GM18868 (cell line): Measurements from ENCODE around the gene MB.
A peak's percentile ranks its signal among the peaks of the same experiment; 100 is the strongest.
"Not testable (repeated sequence)": the region's sequence is repeated elsewhere in the genome, so short reads cannot be mapped to it uniquely, and the experiment has no call there.

Experiments
- ATAC-seq: cut with Tn5 transposase; IDR thresholded peaks from one replicate; pipeline ENCODE4 v1.9.1; 2021; ENCODE audit warnings: mild to moderate bottlenecking, moderate library complexity; ENCODE audit not compliant: unreplicated experiment

The MB gene

DNA sequence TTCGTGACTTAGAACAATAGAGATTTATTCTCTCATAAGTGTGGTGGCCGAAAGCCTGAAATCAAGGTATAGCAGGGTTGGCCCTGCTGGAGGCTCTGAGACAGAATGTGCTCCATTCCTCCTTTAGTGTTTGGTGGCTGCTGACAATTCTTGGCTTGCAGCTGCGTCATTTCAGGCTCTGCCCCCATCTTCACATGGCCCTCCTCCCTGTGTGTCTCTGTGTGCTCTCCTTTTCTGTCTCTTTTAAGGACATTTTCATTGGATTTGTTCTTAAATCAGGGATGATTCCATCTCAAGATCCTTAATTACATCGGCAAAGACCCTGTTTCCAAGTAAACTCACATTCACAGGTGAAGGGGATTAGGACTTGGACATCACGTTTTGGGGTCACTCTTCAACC is 20.9 kb upstream of the MB start:
- no peak for ATAC-seq

DNA sequence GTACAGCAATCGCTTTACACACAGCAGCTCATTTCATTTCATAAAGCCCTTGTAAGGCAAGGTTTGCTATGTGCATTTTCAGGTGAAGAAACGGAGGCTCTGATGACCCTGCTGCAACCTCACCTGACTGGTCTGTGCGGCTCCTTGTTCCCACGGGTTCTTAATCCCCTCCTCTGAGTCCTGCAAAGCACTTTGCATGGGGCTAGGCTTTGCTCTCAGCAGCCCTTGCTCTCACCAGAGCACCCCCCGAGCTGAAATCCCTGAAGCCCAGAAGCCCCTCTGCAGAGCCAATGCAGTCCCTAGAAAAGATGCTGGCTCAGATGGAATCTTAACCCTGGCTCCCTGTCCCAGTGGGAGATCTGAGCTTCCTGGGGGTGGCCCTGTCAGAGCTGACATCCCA is 20.1 kb upstream of the MB start:
- no peak for ATAC-seq

DNA sequence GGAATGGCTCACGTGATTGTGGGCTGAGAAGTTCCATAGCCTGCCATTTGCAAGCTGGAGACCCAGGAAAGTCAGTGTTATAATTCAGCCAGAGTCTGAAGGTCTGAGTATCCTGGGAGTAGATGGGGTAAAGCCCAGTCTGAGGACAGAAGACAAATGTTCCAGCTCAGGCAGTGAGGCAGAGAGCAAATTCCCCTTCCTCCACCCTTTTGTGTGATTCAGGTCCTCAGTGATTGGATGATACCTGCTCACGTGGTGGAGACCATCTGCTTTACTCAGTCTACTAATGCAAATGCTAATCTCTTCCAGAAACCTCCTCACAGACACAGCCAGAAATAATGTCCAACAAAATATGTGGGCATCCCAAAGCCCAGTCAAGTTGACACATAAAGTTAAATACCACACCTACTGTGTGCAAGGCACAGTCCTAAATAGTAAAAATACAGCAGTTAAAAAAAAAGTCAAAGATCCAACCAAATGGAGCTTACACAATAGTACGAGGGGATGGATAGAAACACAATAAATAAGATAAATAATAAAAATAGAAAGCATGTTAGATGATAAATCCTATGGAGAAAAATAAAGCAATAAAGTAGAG is 17.9 kb upstream of the MB start:
- no peak for ATAC-seq

DNA sequence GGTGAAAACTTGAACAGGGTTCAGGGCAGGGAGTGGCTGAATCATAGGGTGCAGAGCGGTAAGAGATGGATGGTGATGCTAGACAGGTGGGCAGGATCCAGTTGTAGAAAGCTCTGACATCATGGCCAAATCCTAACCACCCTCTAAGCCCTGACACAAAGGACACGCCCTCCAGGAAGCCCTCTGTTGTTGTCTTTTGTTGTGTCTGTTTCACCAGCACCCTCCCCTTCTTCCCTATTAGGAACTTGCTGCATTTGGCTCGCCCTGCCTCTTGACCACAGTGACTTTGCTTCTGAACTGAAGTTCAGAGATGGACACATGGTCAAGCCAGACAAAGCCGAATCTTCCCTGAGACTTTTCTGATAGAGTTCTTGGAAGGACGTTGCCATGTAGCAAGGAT is 16.9 kb upstream of the MB start:
- ATAC-seq: no peak

DNA sequence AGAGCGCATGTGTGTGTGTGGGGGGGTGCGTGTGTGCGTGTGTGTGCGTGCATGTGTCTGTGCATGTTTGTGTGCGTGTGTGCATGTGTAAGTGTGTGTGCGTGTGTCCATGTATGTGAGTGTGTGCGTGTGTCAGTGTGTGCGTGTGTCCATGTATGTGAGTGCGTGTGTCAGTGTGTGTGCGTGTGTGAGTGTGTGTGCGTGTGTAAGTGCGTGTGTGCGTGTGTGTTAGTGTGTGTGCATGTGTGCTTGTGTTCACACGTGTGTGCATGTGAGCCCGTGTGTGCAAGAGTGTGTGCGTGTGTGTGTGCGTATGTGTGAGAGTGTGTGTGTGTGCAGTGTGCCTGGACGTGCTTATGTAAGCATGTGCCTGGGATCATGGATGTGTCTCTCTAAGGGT is 16.4 kb upstream of the MB start:
- no peak for ATAC-seq

DNA sequence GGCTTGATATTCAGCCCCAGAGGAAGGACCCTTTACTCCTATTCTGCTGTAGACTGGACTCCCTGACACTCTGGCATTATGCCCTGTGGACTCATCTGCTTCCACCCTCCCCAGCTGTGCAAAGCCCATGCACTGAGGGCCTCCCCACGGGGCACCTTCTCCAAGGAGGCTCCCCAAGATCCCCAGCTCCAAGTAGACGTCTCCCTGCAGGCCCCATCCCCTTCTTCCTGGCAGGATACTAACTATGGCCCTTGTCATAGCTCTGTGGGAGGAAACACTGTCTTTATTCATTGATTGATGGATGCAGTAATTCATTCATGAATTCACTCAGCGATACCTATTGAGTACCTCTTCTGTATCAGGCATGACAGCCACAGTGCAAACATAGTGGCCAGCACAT is 15.8 kb upstream of the MB start:
- ATAC-seq: no peak

DNA sequence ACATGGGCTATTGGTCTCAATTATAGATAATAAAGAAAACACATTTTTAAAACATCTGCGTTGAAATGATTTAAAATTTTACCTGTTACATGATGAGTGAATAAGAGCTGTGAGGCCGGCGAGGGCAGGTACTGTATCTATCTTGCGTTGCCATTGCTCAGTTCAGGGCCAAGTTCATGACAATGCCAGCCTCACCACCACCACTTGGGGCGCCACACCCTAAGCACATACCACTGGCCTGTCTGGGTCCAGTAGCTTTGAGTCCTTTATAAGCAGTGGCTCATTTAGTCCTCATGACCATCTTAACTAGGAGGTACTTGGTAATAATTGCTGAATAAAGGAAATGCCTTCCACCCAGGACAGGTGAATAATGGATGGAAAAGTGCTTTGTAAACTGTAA is 14.5 kb upstream of the MB start:
- no peak for ATAC-seq

DNA sequence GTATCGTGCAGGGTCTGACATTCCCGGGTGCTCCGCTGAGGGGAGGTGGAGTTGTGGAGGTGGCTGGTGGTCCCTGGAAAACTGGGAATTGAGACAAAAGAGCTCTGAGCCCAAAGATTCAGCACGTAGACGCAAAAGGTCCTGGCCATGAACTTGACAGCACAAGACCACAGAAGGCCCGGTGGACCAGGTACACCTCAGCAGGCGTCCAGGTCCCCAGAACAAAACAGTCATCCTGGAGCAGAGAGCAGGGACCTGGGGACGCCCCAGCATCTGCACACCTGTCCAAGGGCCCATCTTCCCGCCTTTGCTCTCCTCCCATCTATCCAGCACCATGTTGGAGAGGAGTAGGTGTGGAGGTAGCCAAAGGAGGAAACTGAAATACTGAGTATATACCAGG is 13.8 kb upstream of the MB start:
- no peak for ATAC-seq

DNA sequence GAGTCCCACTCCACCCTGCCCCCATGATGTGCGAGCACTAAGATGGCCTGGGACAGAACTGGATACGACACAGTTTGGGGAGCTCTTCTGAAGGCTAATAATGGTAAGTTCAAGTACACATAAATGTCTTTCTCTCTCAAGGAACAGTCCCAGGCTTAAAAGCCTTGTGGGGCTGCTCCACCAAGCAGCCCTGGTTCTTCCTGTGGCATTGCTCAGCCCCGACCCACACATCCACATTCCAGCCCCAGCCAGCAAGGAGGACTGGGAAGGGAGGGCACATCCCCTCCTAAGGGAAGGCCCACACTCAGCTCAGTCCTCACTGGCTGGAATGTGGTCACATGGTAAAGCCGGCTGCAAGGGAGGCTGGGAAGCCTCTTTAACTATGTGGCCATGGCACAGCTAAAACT is 13.3 kb upstream of the MB start:
- ATAC-seq: no peak

DNA sequence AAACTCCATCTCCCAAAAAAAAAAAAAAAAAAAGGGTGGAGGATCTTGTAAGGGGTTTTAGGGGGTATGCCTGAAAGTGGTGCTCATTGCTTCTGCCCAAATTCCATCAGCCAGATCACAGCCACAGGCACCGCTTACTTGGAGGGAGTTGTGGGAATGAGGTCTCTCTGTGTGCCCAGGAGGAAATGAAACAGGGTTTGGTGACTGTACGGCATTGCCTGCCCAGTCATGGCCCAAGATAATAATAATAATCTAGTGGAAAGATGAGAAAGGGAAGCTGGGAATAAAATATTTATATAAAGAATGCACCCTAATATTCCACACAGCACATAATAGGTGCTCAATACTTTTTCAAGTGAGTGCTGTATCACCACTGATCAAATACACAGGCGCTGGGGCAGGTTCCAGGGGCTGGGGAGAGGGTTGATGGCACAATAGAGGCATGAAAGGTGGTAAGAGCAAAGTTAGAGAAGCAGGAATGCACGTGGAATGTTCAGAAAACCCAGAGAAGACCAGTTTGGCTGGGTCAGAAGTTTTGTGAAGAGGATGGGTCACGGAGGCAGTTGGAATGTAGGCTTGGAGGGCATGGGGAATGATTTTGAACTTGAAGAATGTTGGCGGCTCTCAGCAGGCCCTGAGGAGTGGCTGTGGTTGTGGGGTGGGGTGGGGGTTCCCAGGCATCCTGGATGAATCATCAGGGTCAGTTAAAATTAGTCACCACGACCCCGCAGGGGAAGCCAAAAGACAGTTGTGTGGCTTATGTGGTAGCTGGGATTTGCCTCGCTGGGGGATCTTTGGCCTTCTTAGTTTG is 12.5 kb upstream of the MB start:
- ATAC-seq: peak; percentile 63

DNA sequence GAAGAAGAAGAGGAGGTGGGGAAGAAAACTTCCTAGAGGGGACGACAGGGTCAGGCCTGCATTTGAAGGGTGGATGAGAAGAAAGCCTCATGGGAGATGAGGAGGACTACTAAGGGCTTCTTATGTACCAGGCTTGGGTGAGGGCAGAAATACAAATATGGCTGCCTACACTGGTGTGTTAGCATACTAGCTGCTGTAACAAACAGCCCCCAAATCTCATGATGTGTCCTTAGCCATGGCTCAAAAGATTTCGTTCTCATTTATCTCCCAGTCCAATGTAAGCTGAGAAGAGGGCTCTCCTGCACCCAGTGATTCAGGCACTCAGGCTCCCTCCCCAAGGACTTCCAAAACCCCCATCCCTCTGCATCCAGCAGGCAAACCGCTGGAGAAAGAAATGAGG is 11.6 kb upstream of the MB start:
- ATAC-seq: no peak

DNA sequence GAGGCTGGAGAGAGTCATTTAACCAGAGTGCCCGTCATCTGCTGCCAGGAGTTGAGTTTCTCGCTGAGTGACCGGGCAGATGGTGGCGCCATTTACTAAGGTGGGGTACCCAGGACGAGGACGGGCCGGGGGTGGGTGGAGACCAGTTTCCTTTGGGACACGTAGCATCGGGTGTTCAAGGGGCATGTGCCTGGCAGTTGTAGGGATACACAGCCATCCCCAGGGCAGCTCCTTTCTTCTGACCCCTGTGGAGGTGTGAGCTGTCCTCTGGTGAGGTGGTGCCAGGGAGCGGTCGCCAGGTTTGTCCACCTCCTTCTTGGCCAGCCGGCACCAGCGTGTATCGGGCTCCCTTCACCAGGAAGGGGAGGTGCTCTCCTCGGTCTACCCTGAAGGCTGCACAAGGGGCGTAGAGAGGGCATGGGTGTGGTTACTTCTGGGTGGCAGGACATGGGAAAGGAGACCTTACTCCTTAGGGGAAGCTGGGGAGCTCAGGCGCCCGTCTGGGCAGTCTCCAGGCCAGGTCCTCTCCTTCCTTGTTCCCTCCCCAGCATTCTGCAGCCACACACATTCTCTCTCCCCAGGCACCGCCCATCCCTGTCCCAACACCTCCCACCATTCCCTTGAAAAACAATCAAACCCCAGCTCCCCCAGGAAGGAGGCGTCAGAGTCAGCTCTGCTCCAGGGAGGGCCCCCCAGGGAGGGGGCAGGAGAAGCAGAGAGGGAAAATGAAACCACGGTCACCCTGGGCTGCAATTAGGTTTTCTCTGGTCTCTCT is 10.3 kb upstream of the MB start:
- ATAC-seq: no peak

DNA sequence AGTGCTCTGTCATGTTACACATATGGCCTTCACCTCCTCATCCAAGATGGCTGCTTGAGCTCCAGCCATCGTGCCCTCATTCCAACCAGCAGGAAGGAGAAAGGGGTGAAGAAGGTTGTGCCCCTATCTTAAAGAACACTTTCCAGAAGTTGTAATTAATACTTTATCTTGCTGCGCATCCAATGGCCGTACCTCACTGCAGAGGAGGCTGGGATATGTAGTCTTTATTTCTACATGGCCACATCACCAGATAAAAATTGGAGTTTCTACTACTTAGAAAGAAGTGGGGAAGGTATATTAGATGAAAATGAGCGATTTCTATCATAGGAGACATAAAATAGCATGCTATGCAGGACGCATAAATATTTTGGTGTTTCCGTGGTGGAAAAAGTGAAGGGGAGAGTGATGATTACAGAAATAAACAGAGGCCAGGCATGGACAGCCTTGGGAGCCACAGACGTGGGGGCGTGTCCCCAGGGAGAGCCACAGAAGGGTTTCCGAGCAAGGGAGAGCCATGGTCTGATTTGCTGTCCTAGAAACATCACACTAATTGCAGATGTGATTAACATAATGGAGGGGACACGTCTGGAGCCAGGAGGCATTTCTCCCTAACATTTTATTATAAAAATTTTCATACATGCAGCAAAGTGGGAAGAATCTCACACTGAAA is 8.8 kb upstream of the MB start:
- no peak for ATAC-seq

DNA sequence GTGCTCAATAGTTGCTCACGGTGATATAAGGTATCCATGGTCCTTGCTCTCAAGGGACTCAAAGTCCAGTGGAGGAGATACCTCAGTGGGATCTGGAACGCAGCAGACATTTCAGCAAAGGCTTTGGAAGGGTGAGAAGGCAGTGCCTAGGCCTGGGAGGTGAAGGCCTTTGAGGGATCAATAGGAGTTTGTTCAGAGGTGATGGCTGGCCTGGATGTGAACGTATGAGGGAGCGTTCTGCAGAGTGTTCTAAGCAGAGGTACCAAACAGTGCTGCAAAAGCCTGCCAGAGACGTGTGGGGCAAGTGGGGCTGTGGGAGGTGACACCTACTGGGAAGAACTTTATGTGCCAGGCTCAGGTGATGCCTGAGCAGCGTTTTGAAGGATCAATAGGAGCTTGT is 7.4 kb upstream of the MB start:
- ATAC-seq: no peak

DNA sequence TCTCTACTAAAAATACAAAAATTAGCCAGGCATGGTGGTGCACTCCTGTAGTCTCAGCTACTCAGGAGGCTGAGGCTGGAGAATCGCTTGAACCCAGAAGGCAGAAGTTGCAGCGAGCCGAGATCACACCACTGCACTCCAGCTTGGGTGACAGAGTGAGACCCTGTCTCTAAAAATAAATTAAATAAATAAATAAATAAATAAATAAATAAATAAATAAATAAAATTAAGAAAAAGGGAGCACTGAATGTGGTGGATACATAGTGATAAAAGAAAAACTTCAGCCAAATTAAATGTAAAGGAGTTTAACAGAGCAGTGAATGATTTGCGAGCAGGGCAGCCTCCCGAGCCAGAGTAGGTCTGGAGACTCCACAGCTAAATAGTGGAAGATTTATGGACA is 6.8 kb upstream of the MB start:
- ATAC-seq: not testable (repeated sequence)

DNA sequence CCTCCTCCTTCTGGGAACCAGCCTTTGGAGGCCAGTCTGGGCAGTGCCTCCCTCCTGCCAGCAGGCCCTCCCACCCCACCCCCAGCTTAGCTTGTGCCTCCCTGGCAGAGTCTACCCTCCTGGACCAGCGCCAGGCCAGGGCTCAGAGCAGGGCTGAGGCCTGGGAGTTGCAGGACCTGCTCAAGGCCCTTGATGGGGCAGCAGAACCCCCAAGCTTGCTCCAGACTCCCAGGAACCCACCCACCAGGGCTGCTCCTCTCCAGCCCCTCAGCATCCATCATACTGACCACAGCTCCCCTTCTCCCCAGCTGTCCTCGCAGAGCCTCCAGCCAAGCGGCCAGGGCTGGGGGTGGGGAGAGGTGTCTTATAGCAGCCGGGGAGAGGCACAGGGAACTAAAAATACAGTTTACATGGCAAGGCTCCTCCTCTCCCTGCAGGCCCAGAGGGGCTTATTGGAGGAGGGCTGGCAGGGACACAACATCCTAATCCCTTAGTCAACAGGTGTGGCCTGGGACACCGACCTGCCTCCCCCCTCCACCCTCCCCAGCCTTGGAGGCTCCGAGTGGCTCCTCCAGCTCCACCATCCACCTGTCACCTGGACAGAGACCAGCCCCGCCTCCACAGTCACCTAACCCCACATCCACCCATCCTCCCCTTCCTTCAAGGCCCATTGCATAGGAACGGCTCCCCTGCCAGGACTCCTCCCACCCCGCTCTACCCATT is 5.2 kb upstream of the MB start:
- ATAC-seq: no peak

DNA sequence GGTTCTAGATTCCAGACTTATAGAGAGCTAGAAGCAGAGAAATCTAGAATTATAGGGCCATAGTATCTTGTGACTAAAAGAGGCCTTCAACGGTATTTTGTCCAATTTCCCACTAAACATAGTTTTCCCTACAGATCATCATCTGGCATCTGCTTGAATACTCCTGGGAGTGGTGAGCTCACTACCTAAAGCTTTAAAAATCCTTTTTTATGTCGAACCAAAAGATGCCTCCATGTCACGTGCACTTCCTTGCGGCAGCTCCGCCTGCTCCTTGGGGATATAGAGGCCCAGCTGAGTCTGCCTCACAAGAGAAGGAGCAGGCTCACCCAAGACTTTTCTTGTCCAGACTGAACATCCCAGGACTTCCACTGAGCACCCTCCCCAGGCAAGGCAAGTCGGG is 4.3 kb upstream of the MB start:
- no peak for ATAC-seq

DNA sequence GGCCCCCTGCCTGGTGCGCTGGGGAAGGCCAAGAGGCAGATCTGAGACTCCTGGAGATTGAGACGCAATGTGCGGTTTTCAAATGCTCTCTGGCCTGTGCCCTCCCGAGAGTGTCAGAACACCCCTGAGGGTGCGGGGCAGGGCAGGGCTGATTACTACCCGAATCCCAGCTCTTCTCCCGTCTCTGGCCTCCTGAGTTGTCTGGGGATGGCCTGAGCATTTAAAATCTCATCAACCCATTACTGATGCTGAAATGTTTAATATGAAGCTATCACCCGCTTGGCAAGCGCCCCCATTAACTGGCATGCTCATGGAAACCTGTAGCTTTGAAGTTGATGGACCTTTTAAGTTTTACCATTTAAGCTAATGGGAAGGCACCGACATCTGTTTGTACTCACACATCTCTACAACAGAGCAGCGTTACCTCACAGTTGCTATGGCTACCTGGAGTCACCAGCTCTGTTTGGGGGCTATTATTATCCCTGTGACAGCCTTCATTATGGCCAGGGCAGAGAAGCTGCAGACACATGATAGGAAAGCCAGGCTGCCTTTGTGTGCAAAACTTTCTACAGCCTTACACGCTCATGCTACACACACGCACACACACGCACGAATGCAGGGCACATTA is 3.6 kb upstream of the MB start:
- no peak for ATAC-seq

DNA sequence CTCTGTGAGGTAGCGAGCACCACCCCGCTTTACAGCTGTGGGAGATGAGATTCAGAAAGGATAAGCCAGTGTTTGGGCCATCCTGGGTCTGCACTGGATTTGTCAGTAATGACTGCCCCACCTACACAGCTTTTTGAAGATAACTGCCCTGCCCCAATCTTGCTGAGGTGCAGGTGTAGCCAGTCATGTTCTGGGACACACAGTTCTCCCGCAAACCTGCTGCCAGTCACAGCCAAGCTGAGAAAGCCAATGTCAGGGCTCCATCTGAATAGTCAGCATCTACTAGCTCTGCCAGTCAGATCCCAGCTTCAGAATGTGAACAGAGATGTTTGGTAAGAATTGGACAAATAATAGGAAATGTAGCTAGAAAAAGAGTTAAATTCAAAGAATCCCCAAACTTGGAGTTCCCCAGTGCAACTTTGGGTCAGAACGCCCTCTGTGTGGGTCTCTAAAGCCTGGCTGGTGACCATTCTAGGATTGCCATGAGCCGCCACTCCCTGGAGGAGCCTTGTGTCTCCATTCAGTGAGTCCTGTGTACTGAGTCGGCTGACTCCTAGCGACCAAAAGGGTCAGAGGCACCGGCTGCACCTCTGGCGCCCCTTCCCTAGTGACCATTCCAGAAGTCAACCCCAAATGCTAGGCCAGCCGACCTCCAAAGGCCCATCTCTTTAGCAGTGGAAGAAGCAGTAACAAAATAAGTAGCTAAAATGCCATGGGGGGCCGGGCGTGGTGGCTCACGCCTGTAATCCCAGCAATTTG is 2.4 kb upstream of the MB start:
- no peak for ATAC-seq
